Prostate gland (tissue), 2 donors: ENCODE data around the gene PDP2. TPM values are rescaled to one million over a fixed set of nuclear protein-coding genes. Genes with fewer than 3 reads are reported as not detected.

Source experiments
- DNase-seq: peaks from one replicate; pipeline ENCODE4 v3.0.0-alpha.2; 2019; ENCODE audit warnings: low spot score
- H3K27ac ChIP-seq, 2 donors: fragments of 200-600 bp; sonication (generic); 2 replicates each; pipeline ENCODE4 v1.5.1; 2017 to 2019
- H3K27me3 ChIP-seq: fragments of 200-600 bp; sonication (generic); replicated peaks from 2 replicates; pipeline ENCODE4 v1.5.1; 2019; ENCODE audit not compliant: insufficient read depth
- H3K36me3 ChIP-seq, 2 donors: fragments of 200-600 bp; sonication (generic); 1 replicate in 1 of 2; 2 replicates in 1 of 2; pipeline versions ENCODE4 v1.5.1 to v1.8.1; 2017 to 2019
- H3K4me1 ChIP-seq: fragments of 200-600 bp; sonication (generic); replicated peaks from 2 replicates; pipeline ENCODE4 v1.5.1; 2019
- H3K4me3 ChIP-seq, 2 donors: fragments of 200-600 bp; sonication (generic); 2 replicates each; pipeline ENCODE4 v1.5.1; 2017 to 2019
- H3K9me3 ChIP-seq: fragments of 200-600 bp; sonication (generic); 2 replicates; pipeline ENCODE4 v1.5.1; 2017
- CTCF ChIP-seq, 4 experiments: fragments of 200-600 bp in 2 of 4; fragments of 450-650 bp in 2 of 4; sonication (generic) in 2 of 4; IDR thresholded peaks; 1 replicate in 3 of 4; 2 replicates in 1 of 4; pipeline ENCODE4 v1.5.1; 2016 to 2019; ENCODE audit warnings: antibody characterized with exemption in 4 of 4, mild to moderate bottlenecking in 2 of 4, moderate library complexity in 2 of 4
- POLR2A ChIP-seq: fragments of 450-650 bp; IDR thresholded peaks from one replicate; pipeline ENCODE4 v1.6.1; 2016; ENCODE audit warnings: antibody characterized with exemption, mild to moderate bottlenecking
- POLR2AphosphoS5 ChIP-seq: sonication (generic); formaldehyde crosslinking; IDR thresholded peaks from one replicate; pipeline ENCODE4 v1.6.1; 2017; ENCODE audit warnings: antibody characterized with exemption
- WGBS: methylation state at CpG from one replicate; pipeline ENCODE4 v1.1.5; 2018; 5-methylcytosine and 5-hydroxymethylcytosine counted together
- intact Hi-C: fragments of 100-400 bp; cut with DNase I; formaldehyde crosslinking; loops from one replicate; pipeline ENCODE4 v1.14.2; 2022
- total RNA-seq, 2 donors: library from RNA; depleted of rRNA; stranded (reverse); fragments of >200 nt; gene quantifications; one replicate each; pipeline ENCODE4 v1.1.0, GENCODE V29; 2016

PDP2 gene
- total RNA-seq, 2 donors from 2014 or later: 9.2 to 21.9 TPM

GRCh38 chr16:66851166-66851964 is 28.9 kb upstream of the PDP2 start:
- DNase-seq: no peak
- TF ChIP-seq CTCF (IDR thresholded peaks at IDR 0.05) (no peak), POLR2AphosphoS5 (no peak), POLR2A (no peak)
- intact Hi-C loops: no loop called here
- Histone ChIP-seq H3K27me3 (no peaks in the 10 kb centered on the region), H3K27ac (no peak overlapping the region), H3K4me1 (no peaks in the 10 kb centered on the region), H3K4me3 (no peak overlapping the region), H3K9me3 (no peaks in the 10 kb centered on the region), H3K36me3 (no peaks in the 10 kb centered on the region)
- 85% methylated on average over 13 of the region's 13 CpGs for WGBS

- WGBS: 80% methylated on average over 15 of the region's 15 CpGs
- Histone ChIP-seq H3K4me3 (no peak overlapping the region), H3K27me3 (no peaks in the 10 kb centered on the region), H3K4me1 (no peaks in the 10 kb centered on the region), H3K9me3 (no peaks in the 10 kb centered on the region), H3K36me3 (no peaks in the 10 kb centered on the region), H3K27ac (no peak overlapping the region)
- no peak for DNase-seq
- intact Hi-C loops: no loop called here
- no peak for TF ChIP-seq CTCF (IDR thresholded peaks at IDR 0.05)
- TF ChIP-seq POLR2A: no peak
- TF ChIP-seq POLR2AphosphoS5: no peak
Observed at GRCh38 chr16:66853261-66854139, 26.8 kb upstream of the PDP2 start.

GRCh38 chr16:66856184-66856730 is 24.1 kb upstream of the PDP2 start:
- no peak overlapping the region for H3K4me3 ChIP-seq
- WGBS: 86% methylated on average over 6 of the region's 6 CpGs
- H3K27ac ChIP-seq: no peak overlapping the region
- H3K4me1 ChIP-seq: no peaks in the 10 kb centered on the region
- no peaks in the 10 kb centered on the region for H3K36me3 ChIP-seq
- no peaks in the 10 kb centered on the region for H3K9me3 ChIP-seq
- no peak for DNase-seq
- no peaks in the 10 kb centered on the region for H3K27me3 ChIP-seq
- TF ChIP-seq POLR2A: no peak
- no peak for TF ChIP-seq POLR2AphosphoS5
- TF ChIP-seq CTCF (IDR thresholded peaks at IDR 0.05): no peak
- intact Hi-C loops: no loop called here

- Histone ChIP-seq H3K9me3 (no peaks in the 10 kb centered on the region), H3K36me3 (no peaks in the 10 kb centered on the region), H3K4me1 (no peaks in the 10 kb centered on the region), H3K27me3 (no peaks in the 10 kb centered on the region), H3K27ac (no peak overlapping the region), H3K4me3 (no peak overlapping the region)
- no peak for DNase-seq
- no peak for TF ChIP-seq CTCF (IDR thresholded peaks at IDR 0.05)
- no peak for TF ChIP-seq POLR2A
- TF ChIP-seq POLR2AphosphoS5: no peak
- intact Hi-C loops: no loop called here
- WGBS: 100% methylated on average over 1 of the region's 2 CpGs
Observed at GRCh38 chr16:66856801-66857200, 23.5 kb upstream of the PDP2 start.
